GM21529 (cell line): ENCODE data around the gene ZBTB5.
"Not testable (repeated sequence)": the region's sequence is repeated elsewhere in the genome, so short reads cannot be mapped to it uniquely, and the experiment has no call there.

Experiments
- ATAC-seq: cut with Tn5 transposase; IDR thresholded peaks from one replicate; pipeline ENCODE4 v1.9.1; 2021; ENCODE audit not compliant: unreplicated experiment

Gene ZBTB5

GRCh38 chr9:37465249-37466036 is at the start of gene ZBTB5:
Gene ZBTB5 (minus strand): TSS chr9:37465450. CDS start chr9:37442551, 22,899 bp downstream.
- ATAC-seq: peak; percentile 77

- no peak for ATAC-seq
These were observed 49.7 kb upstream of the ZBTB5 start for GRCh38 chr9:37514999-37515398.

GRCh38 chr9:37514415-37514814 is 49.2 kb upstream of the ZBTB5 start:
- not testable (repeated sequence) for ATAC-seq

- ATAC-seq: no peak
These were observed 47.2 kb upstream of the ZBTB5 start for GRCh38 chr9:37512437-37512836.

- no peak for ATAC-seq
These were observed 46.1 kb upstream of the ZBTB5 start for GRCh38 chr9:37511016-37512010.

- not testable (repeated sequence) for ATAC-seq
These were observed 44.8 kb upstream of the ZBTB5 start for GRCh38 chr9:37510053-37510452.

- no peak for ATAC-seq
These were observed 44.3 kb upstream of the ZBTB5 start for GRCh38 chr9:37509536-37509935.

- ATAC-seq: no peak
These were observed 43.6 kb upstream of the ZBTB5 start for GRCh38 chr9:37508834-37509206.

- no peak for ATAC-seq
These were observed 43.0 kb upstream of the ZBTB5 start for GRCh38 chr9:37508135-37508833.

- no peak for ATAC-seq
These were observed 42.4 kb upstream of the ZBTB5 start for GRCh38 chr9:37507566-37508134.

GRCh38 chr9:37504605-37505004 is 39.4 kb upstream of the ZBTB5 start:
- ATAC-seq: no peak

- ATAC-seq: no peak
These were observed 38.5 kb upstream of the ZBTB5 start for GRCh38 chr9:37503736-37504135.

- no peak for ATAC-seq
These were observed 36.8 kb upstream of the ZBTB5 start for GRCh38 chr9:37501957-37502596.

- ATAC-seq: no peak
These were observed 34.0 kb upstream of the ZBTB5 start for GRCh38 chr9:37499297-37499696.

- ATAC-seq: no peak
These were observed 33.2 kb upstream of the ZBTB5 start for GRCh38 chr9:37498457-37498856.

- no peak for ATAC-seq
These were observed 32.1 kb upstream of the ZBTB5 start for GRCh38 chr9:37497320-37497719.

- no peak for ATAC-seq
These were observed 30.8 kb upstream of the ZBTB5 start for GRCh38 chr9:37496020-37496419.

GRCh38 chr9:37495571-37495970 is 30.3 kb upstream of the ZBTB5 start:
- ATAC-seq: no peak

- no peak for ATAC-seq
These were observed 26.7 kb upstream of the ZBTB5 start for GRCh38 chr9:37491939-37492338.
